HEK293 (cell line): ENCODE results near the gene CHPT1.

ENCODE experiments used
- CTCF ChIP-seq: fragments of 450-650 bp; formaldehyde crosslinking; IDR thresholded peaks from 2 replicates; pipeline ENCODE4 v1.5.1; 2016; ENCODE audit warnings: missing biosample characterization, missing genetic modification characterization
- MYNN ChIP-seq: fragments of 450-650 bp; formaldehyde crosslinking; IDR thresholded peaks from 2 replicates; pipeline ENCODE4 v1.5.1; 2016; ENCODE audit warnings: missing biosample characterization, missing genetic modification characterization, borderline replicate concordance
- PBX3 ChIP-seq: sonication (generic); formaldehyde crosslinking; IDR thresholded peaks from 2 replicates; pipeline ENCODE4 v1.8.1; 2022; ENCODE audit warnings: mild to moderate bottlenecking, moderate library complexity, missing genetic modification reagents
- RBAK ChIP-seq: fragments of 450-650 bp; formaldehyde crosslinking; IDR thresholded peaks from 2 replicates; pipeline ENCODE4 v1.5.1; 2016; ENCODE audit warnings: missing biosample characterization, missing genetic modification characterization
- SETDB1 ChIP-seq: IDR thresholded peaks from one replicate; pipeline ENCODE4 v1.6.1; 2017; ENCODE audit warnings: mild to moderate bottlenecking, low read length, moderate library complexity, mixed read lengths; ENCODE audit not compliant: insufficient read length
- ZEB2 ChIP-seq: fragments of 450-650 bp; formaldehyde crosslinking; IDR thresholded peaks from 2 replicates; pipeline ENCODE4 v1.5.1; 2016; ENCODE audit warnings: missing biosample characterization, missing genetic modification characterization
- ZNF114 ChIP-seq: fragments of 450-650 bp; formaldehyde crosslinking; IDR thresholded peaks from 2 replicates; pipeline ENCODE4 v1.5.0; 2017; ENCODE audit warnings: missing biosample characterization, missing genetic modification characterization
- ZNF174 ChIP-seq: fragments of 450-650 bp; formaldehyde crosslinking; IDR thresholded peaks from 2 replicates; pipeline ENCODE4 v1.5.0; 2017; ENCODE audit warnings: missing biosample characterization, mild to moderate bottlenecking, missing genetic modification characterization
- ZNF24 ChIP-seq: fragments of 450-650 bp; formaldehyde crosslinking; IDR thresholded peaks from 2 replicates; pipeline ENCODE4 v1.5.1; 2016; ENCODE audit warnings: missing biosample characterization, missing genetic modification characterization
- ZNF404 ChIP-seq: fragments of 450-650 bp; formaldehyde crosslinking; IDR thresholded peaks from 2 replicates; pipeline ENCODE4 v1.5.1; 2017; ENCODE audit warnings: missing biosample characterization, missing genetic modification characterization
- ZNF561 ChIP-seq: fragments of 450-650 bp; IDR thresholded peaks from 2 replicates; pipeline ENCODE4 v1.5.1; 2018; ENCODE audit warnings: missing biosample characterization, missing genetic modification characterization, borderline replicate concordance
- ZNF843 ChIP-seq: fragments of 450-650 bp; formaldehyde crosslinking; IDR thresholded peaks from 2 replicates; pipeline ENCODE4 v1.5.1; 2016; ENCODE audit warnings: missing biosample characterization, missing genetic modification characterization
- TF ChIP-seq, protein P1 (sequence below): fragments of 450-650 bp; formaldehyde crosslinking; IDR thresholded peaks from 2 replicates; pipeline ENCODE4 v1.5.1; 2016; ENCODE audit warnings: missing biosample characterization, missing genetic modification characterization

- TF ChIP-seq CTCF (no peak), ZNF561 (no peak), ZNF174 (tag by site-specific recombination) (no peak), MYNN (tag by site-specific recombination) (no peak), ZNF24 (no peak), ZNF114 (tag by site-specific recombination) (no peak), PBX3 (CRISPR knock-in tag) (no peak), ZEB2 (tag by site-specific recombination) (no peak), RBAK (tag by site-specific recombination) (no peak), ZNF404 (tag by site-specific recombination) (no peak), ZNF843 (tag by site-specific recombination) (no peak), SETDB1 (no peak)
- TF ChIP-seq, protein P1, sequence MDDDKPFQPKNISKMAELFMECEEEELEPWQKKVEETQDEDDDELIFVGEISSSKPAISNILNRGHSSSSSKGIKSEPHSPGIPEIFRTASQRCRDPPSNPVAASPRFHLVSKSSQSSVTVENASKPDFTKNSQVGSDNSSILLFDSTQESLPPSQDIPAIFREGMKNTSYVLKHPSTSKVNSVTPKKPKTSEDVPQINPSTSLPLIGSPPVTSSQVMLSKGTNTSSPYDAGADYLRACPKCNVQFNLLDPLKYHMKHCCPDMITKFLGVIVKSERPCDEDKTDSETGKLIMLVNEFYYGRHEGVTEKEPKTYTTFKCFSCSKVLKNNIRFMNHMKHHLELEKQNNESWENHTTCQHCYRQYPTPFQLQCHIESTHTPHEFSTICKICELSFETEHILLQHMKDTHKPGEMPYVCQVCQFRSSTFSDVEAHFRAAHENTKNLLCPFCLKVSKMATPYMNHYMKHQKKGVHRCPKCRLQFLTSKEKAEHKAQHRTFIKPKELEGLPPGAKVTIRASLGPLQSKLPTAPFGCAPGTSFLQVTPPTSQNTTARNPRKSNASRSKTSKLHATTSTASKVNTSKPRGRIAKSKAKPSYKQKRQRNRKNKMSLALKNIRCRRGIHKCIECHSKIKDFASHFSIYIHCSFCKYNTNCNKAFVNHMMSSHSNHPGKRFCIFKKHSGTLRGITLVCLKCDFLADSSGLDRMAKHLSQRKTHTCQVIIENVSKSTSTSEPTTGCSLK (tag by site-specific recombination), result no peak
These were observed 22.1 kb downstream of the CHPT1 start for GRCh38 chr12:101719566-101719965.
